Stimulated activated CD4-positive, alpha-beta T cell treated with anti-CD3 and anti-CD28 coated beads, TNF-alpha, amount 100 ng/mL, for 4 hours (primary cell): ENCODE results near the gene GLB1L3.

Source experiments
- DNase-seq, 3 experiments: peaks; one replicate each; pipeline ENCODE4 v3.0.0-alpha.2; 2020; ENCODE audit warnings: low read depth in 3 of 3

GLB1L3 gene, protein sequence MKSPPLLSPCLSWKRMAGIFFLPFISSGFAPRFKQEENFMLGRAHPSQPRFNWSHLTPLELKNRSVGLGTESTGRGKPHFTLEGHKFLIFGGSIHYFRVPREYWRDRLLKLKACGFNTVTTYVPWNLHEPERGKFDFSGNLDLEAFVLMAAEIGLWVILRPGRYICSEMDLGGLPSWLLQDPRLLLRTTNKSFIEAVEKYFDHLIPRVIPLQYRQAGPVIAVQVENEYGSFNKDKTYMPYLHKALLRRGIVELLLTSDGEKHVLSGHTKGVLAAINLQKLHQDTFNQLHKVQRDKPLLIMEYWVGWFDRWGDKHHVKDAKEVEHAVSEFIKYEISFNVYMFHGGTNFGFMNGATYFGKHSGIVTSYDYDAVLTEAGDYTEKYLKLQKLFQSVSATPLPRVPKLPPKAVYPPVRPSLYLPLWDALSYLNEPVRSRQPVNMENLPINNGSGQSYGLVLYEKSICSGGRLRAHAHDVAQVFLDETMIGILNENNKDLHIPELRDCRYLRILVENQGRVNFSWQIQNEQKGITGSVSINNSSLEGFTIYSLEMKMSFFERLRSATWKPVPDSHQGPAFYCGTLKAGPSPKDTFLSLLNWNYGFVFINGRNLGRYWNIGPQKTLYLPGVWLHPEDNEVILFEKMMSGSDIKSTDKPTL

DNA sequence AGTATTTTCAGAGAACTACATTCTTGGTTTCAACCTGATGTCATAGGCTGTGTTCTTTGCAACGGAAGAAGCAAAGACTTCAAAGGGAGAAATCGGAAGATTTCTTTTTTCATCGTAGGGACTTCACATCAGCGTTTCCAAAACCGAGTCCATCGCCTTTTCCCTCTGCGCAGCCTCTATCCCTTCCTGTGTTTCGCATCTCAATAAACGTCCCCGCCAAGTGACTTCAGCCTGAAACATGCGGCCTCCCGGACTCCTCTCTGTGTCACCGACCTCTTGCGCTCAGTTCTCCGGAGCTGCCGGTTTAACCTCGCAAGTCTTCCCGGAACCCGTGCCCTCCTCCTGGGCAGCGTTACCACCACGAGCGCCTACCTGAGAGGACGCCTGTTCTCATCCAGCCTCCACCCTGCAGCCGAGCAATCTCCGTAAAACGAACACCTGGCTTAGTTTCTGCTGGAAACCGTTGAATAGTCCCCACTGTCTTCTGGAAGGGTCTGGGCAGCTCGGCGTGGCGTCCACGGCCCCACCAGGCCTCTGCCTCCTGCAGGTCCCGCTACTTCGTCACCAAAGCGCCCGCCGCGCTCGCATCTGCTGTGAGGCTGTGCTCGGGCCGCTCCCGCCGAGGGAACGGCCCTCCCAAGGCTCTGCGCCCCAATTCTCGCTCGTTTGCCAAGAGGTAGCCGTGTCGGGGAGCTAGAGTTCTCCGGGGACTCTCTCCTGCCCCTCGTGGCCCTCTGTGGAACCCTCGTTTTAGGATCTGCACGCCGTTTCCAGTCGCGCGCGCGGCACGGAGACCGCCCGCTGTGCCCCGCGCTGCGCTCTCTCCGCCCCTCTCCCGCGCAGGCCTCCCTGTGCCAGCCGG, at the start of gene GLB1L3:
TSS of gene GLB1L3 (plus strand) at position 846 of the 862 bp plus-strand sequence. CDS start 362 bp downstream, outside the sequence.
- DNase-seq: peak; percentile 65 to 76 (median 67)

DNA sequence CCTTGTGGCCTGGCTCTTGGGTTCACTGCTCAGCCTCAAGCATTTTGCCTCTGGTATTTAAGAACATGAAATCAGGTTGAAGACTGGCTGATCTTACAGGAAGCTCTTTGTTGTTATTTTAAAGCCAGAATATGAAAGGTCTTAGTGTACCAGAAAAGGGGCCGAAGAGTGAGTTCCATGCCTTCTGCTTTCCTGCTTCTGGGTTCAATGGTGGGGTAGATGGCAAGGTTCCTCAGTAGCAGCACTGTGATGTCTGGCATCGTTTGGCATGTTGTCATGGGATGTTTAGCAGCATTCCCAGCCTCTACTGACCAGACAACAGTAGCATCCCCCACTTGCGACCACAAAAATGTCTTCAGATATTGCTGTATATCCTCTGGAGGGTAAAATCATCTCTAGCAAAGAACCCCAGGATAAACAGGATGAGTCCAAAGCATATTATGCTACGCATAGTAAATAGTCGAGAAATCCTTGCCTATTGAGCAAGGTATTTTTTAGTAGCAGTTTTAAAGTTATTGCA, 49.3 kb upstream of the GLB1L3 start:
- no peak for DNase-seq

DNA sequence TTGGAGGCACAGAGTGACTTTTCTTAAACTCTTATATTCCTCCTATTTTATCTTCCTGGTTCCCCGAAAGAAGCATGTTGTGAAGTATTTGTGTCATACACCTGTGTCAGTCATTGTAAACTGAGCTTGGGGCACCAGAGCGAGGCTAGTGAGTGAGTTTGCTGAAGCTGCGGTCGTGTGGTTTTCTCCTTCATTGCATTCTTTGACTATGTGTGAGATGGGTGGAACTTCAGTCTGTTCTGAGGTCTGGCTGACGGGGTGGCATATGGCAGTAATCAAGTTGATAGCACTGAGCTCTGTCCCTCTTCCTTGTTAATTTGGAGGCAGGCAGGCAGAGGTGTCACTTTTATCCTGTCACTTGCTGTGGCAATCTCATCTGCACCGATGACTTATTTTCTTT, 47.6 kb upstream of the GLB1L3 start:
- no peak for DNase-seq

DNA sequence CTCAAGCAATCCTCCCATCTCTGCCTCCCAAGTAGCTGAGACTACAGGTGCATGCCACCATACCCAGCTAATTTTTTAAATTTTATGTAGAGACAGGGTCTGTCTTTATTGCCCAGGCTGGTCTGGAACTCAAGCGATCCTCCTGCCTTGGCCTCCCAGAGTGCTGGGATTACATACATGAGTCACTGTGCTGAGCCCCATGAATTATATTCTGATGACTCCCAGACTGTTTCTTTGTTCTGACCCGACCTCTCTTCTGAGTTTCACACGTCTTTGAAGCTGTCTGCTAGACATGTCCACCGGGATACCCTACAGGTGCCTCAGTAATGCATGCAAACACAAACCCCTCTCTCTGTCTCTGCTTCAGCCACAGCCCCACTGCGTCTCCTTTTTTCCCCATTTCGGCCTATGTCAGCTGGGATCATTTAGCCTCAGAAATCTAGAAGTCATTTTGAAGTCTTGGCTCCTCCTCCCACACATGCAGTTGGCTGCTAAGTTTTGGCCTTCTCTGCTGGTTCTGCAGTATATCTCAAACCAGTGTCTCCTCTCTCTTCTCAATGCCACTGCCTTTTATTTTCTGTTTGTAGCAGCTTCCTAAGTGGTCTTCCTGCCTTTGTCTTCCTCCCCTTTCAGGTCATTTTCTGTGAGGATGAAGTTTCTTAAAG, 46.9 kb upstream of the GLB1L3 start:
- no peak for DNase-seq

DNA sequence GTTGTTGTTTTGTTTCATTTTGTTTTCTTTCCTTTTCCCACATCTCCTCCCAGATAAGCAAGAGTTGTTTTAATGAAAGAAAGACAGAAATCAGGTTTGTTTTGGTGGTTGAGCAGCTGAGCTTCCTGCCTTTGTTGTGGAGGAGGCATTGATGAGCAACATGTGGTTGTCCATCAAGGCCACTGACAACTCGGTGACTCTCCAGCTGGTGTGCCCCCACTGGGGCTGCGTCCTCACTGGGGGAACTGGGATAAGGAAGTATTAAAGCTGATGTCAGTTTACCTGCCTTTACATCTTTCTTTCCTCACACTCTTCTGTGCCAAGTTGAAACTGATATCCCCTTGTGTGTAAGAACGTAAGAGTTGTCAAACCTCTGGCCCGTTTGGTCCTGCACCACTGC, 45.8 kb upstream of the GLB1L3 start:
- DNase-seq: no peak

DNA sequence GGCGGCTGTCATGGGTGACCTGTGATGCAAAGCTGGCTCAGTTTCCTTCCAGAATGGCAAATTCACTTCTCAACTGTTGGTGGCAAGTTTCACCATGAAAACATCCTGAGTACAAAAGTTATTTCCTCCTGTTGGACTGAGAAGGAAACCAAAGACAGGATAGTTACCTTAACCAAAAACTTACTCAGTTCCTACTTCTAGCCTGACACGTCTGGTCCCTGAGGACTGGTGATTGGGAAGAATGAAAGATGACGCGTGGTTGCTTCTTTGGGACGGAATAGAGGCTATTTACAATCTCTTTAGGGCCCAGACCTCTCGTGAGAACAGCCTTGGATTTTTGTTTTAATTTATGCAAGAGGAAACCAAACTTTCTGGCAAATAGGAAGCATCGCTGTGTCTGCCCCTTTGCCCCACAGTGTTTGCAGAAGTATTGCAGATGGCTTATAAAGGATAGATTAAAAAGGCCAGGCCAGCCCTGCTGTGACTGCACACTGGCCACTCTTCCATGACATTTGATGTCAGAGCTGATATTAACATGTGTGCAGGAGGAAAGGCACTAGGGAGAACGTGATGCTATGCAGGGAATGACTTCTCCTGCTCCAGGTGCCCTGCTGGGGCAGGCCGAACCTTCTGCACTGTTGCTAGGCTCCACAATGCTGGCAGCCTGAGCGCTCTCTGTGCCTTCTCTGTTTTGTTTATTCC, 44.1 kb upstream of the GLB1L3 start:
- DNase-seq: no peak

DNA sequence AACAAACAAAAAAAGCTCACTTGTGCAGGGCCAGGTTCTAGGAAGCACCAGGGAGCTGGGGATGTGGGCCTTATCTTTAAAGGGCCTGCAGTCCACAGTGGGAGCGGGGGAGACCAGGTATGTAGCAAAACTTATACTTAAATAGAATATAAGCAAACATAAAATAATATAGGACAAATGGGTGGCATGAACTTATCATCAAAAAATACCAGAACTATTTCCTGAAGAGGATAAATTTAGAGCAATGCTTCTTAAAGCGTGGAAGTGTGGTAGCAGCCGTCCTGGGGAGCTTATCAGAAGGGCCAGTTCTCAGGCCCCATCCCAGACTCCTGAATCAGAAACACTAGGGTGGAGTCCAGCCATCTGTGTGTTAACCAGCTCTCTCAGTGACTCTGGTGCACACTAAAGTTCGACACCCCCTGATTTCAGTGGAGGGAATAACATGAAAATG, 42.4 kb upstream of the GLB1L3 start:
- no peak for DNase-seq

DNA sequence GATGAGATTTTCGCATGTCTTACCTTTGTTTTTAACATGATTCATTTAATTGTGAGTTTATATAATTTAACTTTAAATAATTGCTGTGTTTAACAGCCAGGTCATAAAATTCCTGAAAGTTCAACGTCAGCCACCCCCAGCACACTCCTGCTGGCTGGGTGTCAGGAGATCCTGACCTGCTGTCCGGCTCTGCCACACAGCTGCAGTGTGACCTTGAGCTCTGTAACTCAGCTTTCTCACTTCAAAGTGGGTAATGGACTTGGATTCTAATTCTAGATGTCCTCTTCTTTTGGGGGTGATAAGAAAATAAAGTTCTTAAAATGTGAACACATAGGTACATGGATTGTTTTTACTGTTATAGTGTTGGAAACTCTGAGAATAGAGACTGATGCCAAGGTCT, 40.8 kb upstream of the GLB1L3 start:
- no peak for DNase-seq

DNA sequence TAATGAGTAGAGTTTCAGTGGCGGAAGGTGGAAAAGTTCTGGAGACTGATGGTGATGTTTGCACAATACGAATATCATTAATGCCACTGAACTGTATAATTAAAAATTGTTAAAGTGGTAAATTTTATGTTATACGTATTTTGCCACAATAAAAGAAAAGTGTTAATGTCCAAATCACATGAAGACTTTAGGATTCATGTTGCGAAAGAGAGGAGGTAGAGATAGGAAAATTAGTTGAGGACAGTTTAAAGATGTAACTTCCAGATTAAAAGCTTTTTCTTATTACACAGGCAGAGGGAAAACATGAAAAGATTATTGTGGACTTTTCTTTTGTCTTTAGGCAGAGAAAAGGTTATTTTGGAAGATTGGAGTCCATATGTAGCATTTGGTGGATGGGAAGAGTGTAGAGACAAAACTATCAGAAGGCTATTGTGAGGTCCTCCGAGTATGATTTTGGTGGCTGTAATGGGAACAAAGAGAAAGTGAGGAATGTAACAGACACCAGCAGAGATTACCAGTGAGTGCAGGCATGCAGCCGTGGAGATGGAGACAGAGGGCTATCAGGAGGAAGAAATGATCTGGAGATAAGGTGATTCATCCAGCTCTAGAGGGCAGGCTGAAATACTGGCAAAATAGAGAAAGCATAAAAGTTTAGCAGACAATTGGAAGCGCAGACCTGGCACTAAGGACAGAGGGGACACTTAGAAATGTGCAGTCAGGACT, 39.2 kb upstream of the GLB1L3 start:
- no peak for DNase-seq

DNA sequence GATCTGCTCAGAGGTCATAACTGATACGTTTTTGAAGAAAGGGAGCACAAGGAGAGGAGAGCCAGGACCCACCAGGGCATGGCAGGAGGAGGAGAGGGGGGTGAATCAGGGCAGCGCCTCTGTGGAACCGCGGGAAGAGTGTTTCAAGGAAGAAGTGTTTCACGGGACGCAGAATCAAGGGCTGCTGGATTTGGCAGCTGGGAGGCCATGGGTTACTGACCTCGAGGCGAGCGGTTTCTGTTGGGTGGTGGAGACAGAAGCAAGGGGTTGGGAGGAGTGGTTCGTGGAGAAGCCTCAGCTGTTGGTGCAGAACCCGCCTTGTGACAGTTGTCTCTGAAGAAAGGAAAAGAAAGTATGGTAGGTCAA, 38.6 kb upstream of the GLB1L3 start:
- DNase-seq: no peak

DNA sequence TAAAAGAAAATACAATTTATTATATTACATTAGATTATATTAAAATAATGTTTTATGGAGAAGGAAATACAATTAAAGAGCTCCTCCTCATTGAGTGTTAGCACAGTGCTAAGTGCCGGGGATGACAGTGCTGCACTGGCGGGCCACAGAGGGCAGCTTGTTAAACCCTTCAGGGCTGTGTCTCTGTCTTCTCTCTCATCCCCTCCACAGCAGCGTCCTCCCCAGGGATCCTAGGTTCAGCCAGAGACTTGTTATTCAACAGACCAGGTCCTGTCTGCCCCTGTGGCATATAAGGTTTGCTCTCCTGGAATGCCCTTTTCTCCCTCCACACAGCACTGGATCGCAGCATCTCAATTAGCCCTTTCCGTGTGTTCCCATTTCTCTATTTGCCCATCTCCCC, 37.2 kb upstream of the GLB1L3 start:
- no peak for DNase-seq

DNA sequence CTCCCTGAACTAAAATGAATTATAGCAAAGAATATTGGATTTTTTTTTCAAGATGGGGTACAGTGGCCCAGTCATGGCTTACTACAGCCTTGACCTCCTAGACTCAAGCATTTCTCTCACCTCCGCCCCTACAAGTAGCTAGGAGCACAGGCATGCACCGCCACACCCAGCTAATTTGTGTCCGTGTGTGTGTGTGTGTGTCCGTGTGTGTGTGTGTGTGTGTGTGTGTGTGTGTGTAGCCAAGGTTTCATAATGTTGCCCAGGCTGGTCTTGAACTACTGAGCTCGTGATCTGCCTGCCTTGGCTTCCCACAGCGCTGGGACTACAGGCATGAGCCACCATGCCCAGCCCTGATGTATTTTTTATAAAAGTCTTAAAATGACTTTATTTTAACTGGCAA, 35.6 kb upstream of the GLB1L3 start:
- no peak for DNase-seq

DNA sequence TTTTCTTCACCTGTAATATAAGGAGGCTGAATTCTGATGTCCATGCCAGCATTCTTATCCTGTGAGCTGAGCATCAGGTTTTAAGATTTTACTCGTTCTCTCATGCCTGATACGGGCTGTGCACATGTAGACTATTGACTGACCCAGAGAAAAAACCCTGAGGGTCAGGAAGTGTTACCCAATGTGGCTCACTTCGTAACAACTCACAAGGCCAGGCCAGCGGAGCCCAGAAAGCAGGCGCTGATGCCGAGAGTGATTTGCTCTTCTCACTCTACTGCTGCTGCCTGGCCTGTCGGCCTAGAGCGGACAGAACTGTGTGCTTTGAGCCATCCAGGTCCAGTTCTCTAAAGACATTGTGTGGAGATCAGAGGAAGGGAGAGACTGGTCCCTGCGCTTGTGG, 33.8 kb upstream of the GLB1L3 start:
- no peak for DNase-seq

DNA sequence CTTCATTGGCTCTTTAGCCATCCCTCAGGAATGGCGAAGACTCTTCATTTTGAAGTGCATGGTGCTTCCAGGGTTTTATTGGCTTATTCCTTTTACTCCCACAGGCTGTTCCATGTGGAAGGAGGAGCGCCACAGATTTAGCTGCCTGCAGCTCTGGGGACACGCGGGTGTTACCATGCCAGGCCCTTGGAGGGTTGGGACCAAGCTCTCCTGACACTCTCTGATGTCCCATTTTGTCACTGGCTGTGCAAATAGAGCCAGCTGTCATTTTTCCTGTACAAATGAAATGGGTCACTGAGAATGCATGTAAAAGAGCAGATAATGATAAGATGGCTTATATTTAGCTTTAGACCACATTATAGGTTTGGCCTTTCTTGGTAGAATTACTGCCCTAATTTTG, 32.3 kb upstream of the GLB1L3 start:
- DNase-seq: no peak

DNA sequence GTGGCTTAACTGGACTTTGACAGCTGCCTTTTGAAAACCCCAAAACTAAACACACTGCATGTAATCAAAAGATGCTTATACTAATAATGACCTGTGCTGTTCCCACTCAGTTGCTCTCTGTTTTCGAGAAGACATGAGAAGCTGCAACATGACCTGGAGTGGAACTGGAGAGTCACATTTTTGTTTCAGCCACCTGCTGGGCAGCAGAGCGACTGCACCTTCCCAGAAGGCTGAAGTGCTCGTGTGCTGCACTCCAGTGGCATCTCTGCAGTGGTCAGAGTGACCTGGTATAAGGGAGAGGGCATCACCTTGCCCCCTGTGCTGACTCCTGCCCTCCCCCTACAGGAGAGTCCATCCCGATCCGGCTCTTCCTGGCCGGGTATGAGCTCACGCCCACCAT, 31.6 kb upstream of the GLB1L3 start:
- DNase-seq: no peak

DNA sequence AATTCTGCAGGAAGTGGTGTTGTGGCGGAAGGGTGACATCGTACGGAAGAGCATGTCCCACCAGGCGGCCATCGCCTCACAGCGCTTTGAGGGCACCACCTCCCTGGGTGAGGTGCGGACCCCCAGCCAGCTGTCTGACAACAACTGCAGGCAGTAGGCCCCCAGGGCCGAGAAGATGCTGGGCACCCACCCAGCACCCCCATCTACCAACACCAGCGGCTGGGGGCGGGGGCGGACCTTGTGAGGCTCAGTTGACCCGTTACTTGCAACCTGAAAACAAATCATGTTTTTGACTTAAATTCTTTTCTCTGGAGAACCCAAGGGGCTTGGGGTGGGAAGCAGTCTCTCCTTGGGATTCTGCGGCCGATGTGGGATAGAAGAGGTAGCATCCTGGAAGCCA, 30.7 kb upstream of the GLB1L3 start:
- DNase-seq: no peak

DNA sequence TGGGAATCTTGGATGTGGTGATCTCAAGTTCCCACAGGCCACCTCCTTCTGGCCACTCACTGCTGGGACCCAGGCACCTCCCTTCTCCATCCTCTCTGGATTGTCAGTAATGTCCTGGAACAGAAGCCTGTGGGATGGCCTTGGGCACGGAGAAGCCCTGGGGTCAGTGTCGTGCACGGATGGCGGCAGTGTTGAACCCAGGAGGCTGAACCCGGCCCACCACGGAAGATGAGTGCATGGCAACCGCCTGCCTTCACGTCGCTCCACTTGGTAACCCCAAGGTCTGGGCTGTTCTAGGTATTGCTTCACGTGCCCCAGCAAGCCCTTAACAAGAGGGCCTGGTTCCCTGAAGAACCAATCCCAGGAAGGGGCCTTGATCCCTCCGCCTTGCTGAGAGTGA, 30.1 kb upstream of the GLB1L3 start:
- DNase-seq: no peak

DNA sequence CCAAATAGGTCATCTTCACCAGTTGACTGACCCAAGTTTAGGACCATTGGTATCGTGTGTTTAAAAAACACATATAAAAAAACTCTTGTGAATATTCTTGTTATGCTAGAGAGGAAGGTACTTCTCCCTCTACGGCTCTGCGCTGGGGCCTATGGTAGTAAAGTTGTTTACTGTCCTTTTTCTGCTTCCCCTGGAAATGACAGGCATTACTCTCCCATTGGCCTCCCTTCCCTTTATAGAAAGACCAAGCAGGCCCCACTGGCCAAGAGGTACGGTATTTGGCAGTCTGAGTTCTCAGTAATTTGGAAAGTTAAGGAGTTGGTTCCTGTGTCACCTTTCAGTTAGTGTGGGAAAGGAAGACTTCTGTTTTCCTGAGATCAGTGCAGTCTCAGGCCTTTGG, 29.5 kb upstream of the GLB1L3 start:
- no peak for DNase-seq

DNA sequence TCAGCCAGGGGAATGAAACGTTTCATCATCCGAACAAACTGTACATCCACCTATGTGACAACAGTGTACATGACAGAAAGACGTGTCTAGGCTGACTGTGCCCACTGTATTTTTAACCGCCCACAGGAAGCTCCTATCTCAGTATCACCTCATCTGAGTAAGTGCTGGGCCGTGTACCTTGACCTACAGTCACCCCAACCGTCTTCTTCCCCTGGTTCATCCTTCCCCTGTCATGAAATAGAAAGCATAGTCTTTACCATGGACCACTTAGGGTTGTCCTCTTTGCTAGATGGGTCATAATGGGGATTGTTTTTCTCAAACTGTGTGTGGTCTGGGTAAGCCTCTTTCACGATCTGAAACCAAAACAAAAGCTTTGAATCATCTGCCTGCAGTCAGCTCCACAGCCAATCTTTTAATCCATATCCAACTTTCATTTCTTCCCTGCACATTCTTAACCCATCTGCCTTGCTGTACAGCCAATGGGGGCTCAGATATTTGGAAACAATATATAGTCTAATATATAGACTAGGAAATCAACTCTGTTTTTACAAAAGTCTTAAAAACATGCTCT, 27.2 kb upstream of the GLB1L3 start:
- DNase-seq: no peak

DNA sequence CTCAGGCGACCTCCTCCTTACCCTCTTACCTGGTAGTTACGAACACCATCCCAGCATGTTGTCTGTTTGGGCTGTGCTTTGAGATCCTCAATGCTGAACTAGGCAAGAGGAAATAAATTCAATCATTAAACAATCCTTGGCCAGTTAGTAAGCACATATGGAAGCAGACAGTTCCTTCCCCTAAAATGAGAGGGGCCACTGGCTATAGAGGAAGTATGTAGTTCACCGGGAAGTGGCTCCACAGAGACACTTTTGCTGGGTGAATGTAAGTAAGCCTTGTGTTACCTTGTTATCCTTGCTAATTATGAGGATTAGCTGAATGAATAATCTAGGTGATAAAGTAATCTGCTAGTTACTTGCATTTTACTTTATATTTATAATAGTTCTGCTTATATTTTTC, 25.9 kb upstream of the GLB1L3 start:
- DNase-seq: no peak
